ENCODE results near the gene RAB5A.
A peak's percentile ranks its signal among the peaks of the same experiment; 100 is the strongest.
"Not testable (repeated sequence)": the region's sequence is repeated elsewhere in the genome, so short reads cannot be mapped to it uniquely, and the experiment has no call there.

The RAB5A gene

GRCh38 chr3:19947549-19948225, 790 bp downstream of the RAB5A start:
- no peak for TF ChIP-seq CTCF (conservative IDR thresholded peaks at IDR 0.05; ENCODE audit: low read length)
- peak overlapping the region; percentile 96 for H3K4me3 ChIP-seq (ENCODE audit: low read length)
- DNase-seq (ENCODE audit: low read depth), result peak; percentile 53

GRCh38 chr3:19948226-19948591, 1.3 kb downstream of the RAB5A start:
- H3K4me3 ChIP-seq (ENCODE audit: low read length), result peak overlapping the region; percentile 96
- no peak for DNase-seq (ENCODE audit: low read depth)
- TF ChIP-seq CTCF (conservative IDR thresholded peaks at IDR 0.05; ENCODE audit: low read length), result no peak

- TF ChIP-seq CTCF (conservative IDR thresholded peaks at IDR 0.05; ENCODE audit: low read length), result no peak
- DNase-seq (ENCODE audit: low read depth), result no peak
- H3K4me3 ChIP-seq (ENCODE audit: low read length), result no peak overlapping the region
Observed at GRCh38 chr3:19950316-19950715, 3.4 kb downstream of the RAB5A start.

- no peak for DNase-seq (ENCODE audit: low read depth)
- H3K4me3 ChIP-seq (ENCODE audit: low read length), result no peak overlapping the region
- no peak for TF ChIP-seq CTCF (conservative IDR thresholded peaks at IDR 0.05; ENCODE audit: low read length)
Observed at GRCh38 chr3:19954676-19955075, 7.8 kb downstream of the RAB5A start.

GRCh38 chr3:19957354-19957753, 10.5 kb downstream of the RAB5A start:
- not testable (repeated sequence) for DNase-seq (ENCODE audit: low read depth); H3K4me3 ChIP-seq (ENCODE audit: low read length)

GRCh38 chr3:19959505-19959904, 12.6 kb downstream of the RAB5A start:
- no peak for TF ChIP-seq CTCF (conservative IDR thresholded peaks at IDR 0.05; ENCODE audit: low read length)
- no peak for DNase-seq (ENCODE audit: low read depth)
- no peak overlapping the region for H3K4me3 ChIP-seq (ENCODE audit: low read length)

GRCh38 chr3:19960696-19961095, 13.8 kb downstream of the RAB5A start:
- no peak for DNase-seq (ENCODE audit: low read depth)
- TF ChIP-seq CTCF (conservative IDR thresholded peaks at IDR 0.05; ENCODE audit: low read length), result no peak
- no peak overlapping the region for H3K4me3 ChIP-seq (ENCODE audit: low read length)

GRCh38 chr3:19961960-19962359, 15.1 kb downstream of the RAB5A start:
- TF ChIP-seq CTCF (conservative IDR thresholded peaks at IDR 0.05; ENCODE audit: low read length), result no peak
- no peak for DNase-seq (ENCODE audit: low read depth)

More at GRCh38 chr3:19961960-19962359, 15.1 kb downstream of the RAB5A start:
- H3K4me3 ChIP-seq (ENCODE audit: low read length), result no peak overlapping the region

Data from AG10803 (cell line).